Measurements from ENCODE around the gene CDCA4. TPM values are rescaled to one million over a fixed set of nuclear protein-coding genes. Genes with fewer than 3 reads are reported as not detected.
"Not testable (repeated sequence)": the region's sequence is repeated elsewhere in the genome, so short reads cannot be mapped to it uniquely, and the experiment has no call there.

The CDCA4 gene
- total RNA-seq, 1 donor from 2014 or later: 15.2 TPM

DNA sequence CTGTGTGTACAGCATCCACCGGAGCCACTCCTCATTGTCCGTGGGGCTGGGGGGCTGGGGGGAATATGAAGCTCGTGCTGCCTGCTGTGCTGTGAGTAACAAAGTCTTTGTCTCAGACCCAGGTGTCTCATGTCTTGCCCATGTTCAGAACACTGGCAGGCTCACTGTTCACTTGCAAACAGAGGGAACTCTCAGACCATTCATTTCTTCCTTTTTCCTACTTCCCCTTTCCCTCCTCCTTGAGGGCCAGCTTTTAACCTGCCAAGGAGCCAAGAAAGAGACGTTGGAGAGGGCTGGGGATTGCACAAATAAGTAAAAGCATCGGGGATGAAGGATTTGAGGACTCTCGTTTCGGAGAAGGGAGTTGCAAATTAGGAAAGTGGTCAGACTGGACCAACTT lies 22.8 kb upstream of the CDCA4 start:
- no peaks in the 10 kb centered on the region for H3K36me3 ChIP-seq
- intact Hi-C loops (cut with DNase I): loop anchor here (5.0 kb wide), 1 partner anchor 66 kb away; the partner anchor contains the start of gene AHNAK2
- no peak for DNase-seq (ENCODE audit: extremely low spot score in 2 of 2)
- H3K4me3 ChIP-seq: no peak overlapping the region
- TF ChIP-seq POLR2A (IDR thresholded peaks at IDR 0.05): no peak
- TF ChIP-seq POLR2AphosphoS5 (IDR thresholded peaks at IDR 0.05; ENCODE audit: insufficient read depth in 1 of 2, low read depth in 1 of 2): no peak
- TF ChIP-seq, protein P1, sequence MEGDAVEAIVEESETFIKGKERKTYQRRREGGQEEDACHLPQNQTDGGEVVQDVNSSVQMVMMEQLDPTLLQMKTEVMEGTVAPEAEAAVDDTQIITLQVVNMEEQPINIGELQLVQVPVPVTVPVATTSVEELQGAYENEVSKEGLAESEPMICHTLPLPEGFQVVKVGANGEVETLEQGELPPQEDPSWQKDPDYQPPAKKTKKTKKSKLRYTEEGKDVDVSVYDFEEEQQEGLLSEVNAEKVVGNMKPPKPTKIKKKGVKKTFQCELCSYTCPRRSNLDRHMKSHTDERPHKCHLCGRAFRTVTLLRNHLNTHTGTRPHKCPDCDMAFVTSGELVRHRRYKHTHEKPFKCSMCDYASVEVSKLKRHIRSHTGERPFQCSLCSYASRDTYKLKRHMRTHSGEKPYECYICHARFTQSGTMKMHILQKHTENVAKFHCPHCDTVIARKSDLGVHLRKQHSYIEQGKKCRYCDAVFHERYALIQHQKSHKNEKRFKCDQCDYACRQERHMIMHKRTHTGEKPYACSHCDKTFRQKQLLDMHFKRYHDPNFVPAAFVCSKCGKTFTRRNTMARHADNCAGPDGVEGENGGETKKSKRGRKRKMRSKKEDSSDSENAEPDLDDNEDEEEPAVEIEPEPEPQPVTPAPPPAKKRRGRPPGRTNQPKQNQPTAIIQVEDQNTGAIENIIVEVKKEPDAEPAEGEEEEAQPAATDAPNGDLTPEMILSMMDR (IDR thresholded peaks at IDR 0.05): no peak
- H3K27ac ChIP-seq: no peak overlapping the region
- H3K27me3 ChIP-seq: no peaks in the 10 kb centered on the region
- H3K4me1 ChIP-seq: no peaks in the 10 kb centered on the region
- H3K9me3 ChIP-seq: no peaks in the 10 kb centered on the region

DNA sequence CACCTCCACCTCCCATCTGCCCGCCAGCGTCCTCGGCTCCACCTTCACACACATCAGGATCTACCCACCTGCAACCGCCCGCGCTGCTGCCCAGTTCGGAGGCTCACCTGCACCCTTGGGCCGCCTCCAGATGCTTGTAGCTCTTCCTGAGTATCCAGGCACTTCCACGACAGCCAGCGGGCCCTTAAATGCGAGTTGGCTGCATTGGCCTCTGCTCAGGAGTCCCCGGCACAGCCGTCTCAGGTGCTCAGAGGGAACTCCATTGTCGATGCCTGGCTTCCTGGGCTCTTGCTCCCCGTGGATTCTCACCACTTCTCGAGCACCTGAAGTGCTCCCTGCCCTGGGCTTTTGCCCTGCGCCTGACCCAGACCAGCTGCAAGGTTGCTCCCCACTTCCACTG lies 21.9 kb upstream of the CDCA4 start:
- intact Hi-C loops (cut with DNase I): loop anchor here (5.0 kb wide), 1 partner anchor 66 kb away; the partner anchor contains the start of gene AHNAK2
- no peak overlapping the region for H3K27ac ChIP-seq

DNA sequence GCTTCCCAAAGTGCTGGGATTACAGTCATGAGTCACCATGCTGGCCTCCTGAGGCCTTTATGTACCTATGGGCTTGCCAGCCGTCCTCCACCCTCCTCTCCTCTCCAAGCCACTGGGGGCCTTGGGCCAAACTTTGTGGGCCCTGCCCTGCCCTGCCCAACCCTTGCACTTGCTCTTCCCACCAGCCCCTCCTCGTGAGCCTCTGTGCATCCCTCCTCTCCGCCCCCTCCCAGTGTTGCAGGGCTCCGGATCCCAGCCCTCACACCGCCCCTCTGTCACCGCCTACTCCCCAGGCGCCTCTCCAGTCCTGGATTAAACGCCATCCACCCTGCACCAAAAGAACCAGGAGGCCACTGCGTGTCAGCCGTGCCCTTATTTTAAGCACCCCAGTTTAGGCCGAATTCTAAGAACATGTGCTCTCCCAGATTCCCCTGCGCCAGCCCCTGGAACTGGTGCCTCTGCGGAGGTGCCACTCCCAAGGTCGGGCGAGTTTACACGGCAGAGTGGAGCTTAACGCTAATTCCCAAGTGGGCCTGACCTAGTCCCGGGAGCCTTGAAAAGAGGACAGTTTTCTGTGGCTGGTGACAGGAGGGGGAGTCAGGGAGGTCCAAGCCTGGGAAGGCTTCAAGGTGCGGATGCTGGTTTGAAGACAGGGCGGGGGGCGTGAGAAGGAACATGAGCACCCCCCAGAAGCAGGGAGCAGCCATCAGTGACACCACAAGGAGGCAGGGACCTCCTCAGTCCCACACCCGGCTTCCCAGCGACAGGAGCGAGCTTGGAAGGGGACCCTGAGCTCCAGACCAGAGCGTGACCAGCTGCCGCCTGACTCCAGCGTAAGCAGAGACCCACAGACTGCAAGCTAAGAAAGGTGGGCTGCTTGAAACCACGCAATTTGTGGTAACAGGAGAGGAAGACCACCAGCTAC lies 21.2 kb upstream of the CDCA4 start:
- Histone ChIP-seq H3K4me3 (no peak overlapping the region), H3K9me3 (no peaks in the 10 kb centered on the region), H3K36me3 (no peaks in the 10 kb centered on the region), H3K27me3 (no peaks in the 10 kb centered on the region), H3K27ac (no peak overlapping the region), H3K4me1 (no peaks in the 10 kb centered on the region)
- intact Hi-C loops (cut with DNase I): loop anchor here (5.0 kb wide), 1 partner anchor 65 kb away; the partner anchor contains the start of gene AHNAK2
- DNase-seq (ENCODE audit: extremely low spot score in 2 of 2): no peak
- TF ChIP-seq, protein P1 (IDR thresholded peaks at IDR 0.05): no peak
- TF ChIP-seq POLR2AphosphoS5 (IDR thresholded peaks at IDR 0.05; ENCODE audit: insufficient read depth in 1 of 2, low read depth in 1 of 2): no peak
- no peak for TF ChIP-seq POLR2A (IDR thresholded peaks at IDR 0.05)

More for the DNA sequence above, 21.9 kb upstream of the CDCA4 start:
- H3K4me3 ChIP-seq: no peak overlapping the region
- H3K27me3 ChIP-seq: no peaks in the 10 kb centered on the region
- H3K4me1 ChIP-seq: no peaks in the 10 kb centered on the region
- H3K9me3 ChIP-seq: no peaks in the 10 kb centered on the region
- no peak for DNase-seq (ENCODE audit: extremely low spot score in 2 of 2)
- TF ChIP-seq POLR2AphosphoS5 (IDR thresholded peaks at IDR 0.05; ENCODE audit: insufficient read depth in 1 of 2, low read depth in 1 of 2) (no peak), POLR2A (IDR thresholded peaks at IDR 0.05) (no peak)
- TF ChIP-seq, protein P1 (IDR thresholded peaks at IDR 0.05): no peak
- no peaks in the 10 kb centered on the region for H3K36me3 ChIP-seq

DNA sequence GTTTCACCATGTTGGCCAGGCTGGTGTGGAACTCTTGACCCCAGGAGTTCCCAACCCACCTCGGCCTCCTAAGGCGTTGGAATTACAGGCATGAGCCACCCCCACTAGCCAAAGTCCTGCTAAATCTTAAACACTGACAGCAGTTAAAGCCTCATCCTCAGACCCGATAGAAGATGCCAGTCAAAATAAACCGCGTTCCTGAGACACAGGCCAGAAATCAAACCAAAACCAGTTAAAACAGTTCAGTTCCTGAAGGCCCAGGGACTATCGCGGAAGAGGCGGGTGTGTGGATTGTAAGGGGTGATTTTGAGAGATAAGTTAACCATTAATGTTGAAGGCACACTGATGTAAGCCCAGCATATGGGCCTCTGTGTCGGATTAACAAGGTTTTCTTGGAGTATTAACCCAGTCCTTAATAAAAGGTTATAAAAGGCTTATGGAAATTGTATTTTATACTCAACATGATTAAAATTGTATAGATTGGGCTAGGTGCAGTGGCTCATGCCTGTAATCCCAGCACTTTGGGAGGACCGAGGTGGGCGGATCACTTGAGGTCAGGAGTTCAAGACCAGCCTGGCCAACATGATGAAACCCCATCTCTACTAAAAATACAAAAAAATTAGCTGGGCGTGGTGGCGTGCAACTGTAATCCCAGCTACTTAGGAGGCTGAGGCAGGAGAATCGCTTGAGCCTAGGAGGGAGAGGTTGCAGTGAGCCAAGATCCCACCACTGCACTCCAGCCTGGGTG lies 18.7 kb upstream of the CDCA4 start:
- TF ChIP-seq POLR2A (IDR thresholded peaks at IDR 0.05): no peak
- no peak for TF ChIP-seq POLR2AphosphoS5 (IDR thresholded peaks at IDR 0.05; ENCODE audit: insufficient read depth in 1 of 2, low read depth in 1 of 2)
- TF ChIP-seq, protein P1 (IDR thresholded peaks at IDR 0.05): no peak
- Histone ChIP-seq H3K4me3 (no peak overlapping the region), H3K36me3 (no peaks in the 10 kb centered on the region), H3K27me3 (no peaks in the 10 kb centered on the region), H3K27ac (no peak overlapping the region), H3K9me3 (no peaks in the 10 kb centered on the region), H3K4me1 (no peaks in the 10 kb centered on the region)
- no peak for DNase-seq (ENCODE audit: extremely low spot score in 2 of 2)
- intact Hi-C loops (cut with DNase I): loop anchor here (5.0 kb wide), 1 partner anchor 62 kb away; the partner anchor contains the start of gene AHNAK2

DNA sequence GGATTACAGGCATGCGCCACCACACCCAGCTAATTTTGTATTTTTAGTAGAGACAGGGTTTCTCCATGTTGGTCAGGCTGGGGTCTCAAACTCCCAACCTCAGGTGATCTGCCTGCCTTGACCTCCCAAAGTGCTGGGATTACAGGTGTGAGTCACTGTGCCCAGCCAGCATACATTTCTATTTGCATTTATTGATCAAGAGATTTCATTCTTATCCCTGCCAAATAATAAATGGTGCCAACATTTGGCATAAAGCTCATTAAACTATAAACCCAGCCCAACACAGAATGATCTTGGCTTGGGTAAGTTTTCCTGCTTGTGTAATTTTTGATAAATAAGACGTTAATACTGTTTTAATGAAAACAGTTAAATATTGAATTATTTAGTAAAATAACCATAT lies 14.7 kb upstream of the CDCA4 start:
- DNase-seq (ENCODE audit: extremely low spot score in 2 of 2); H3K4me1 ChIP-seq; H3K27me3 ChIP-seq; H3K27ac ChIP-seq; H3K9me3 ChIP-seq; H3K36me3 ChIP-seq; H3K4me3 ChIP-seq; intact Hi-C loops (cut with DNase I): not testable (repeated sequence)

All from vagina (tissue), 2 donors.